B cell (primary cell): ENCODE results near the gene DCAF7.

Experiments used
- CTCF ChIP-seq: fragments of 200-600 bp; IDR thresholded peaks from one replicate; pipeline ENCODE4 v1.8.0; 2022; ENCODE audit warnings: antibody characterized with exemption, mild to moderate bottlenecking
- EZH2 ChIP-seq: IDR thresholded peaks from 2 replicates; pipeline ENCODE4 v1.6.1; 2012; ENCODE audit warnings: borderline replicate concordance, low read depth, mild to moderate bottlenecking, moderate library complexity, low read length; ENCODE audit not compliant: insufficient read depth, poor library complexity, severe bottlenecking

GRCh38 chr17:63537001-63537400, 13.3 kb upstream of the DCAF7 start:
- TF ChIP-seq CTCF (no peak), EZH2 (no peak)
